Measurements from ENCODE around the gene ELOVL2.
"Not testable (repeated sequence)": the region's sequence is repeated elsewhere in the genome, so short reads cannot be mapped to it uniquely, and the experiment has no call there.

The ELOVL2 gene

GRCh38 chr6:11018225-11018624 lies 25.9 kb downstream of the ELOVL2 start:
- no peak for DNase-seq

DNA sequence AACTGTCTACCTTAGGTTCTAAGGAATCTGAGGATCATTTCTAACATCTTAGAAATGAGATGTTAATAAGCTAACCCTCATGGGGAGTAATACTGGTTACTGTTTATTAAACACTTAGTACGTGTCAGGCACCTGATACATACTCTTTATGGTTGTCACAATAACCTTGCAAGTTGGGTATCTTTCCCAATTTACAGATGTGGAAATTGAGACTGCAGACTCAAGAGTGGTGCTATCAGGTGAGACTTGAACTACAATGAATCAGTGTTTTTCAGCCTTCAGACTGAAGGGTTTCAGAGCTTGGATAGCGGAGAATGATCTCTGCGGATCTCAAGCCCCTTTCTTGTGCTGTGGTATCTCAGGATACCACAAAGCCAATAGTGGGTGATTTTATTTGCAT lies 27.0 kb downstream of the ELOVL2 start:
- no peak for DNase-seq

GRCh38 chr6:11016452-11016851 lies 27.7 kb downstream of the ELOVL2 start:
- no peak for DNase-seq

GRCh38 chr6:11015102-11015501 lies 29.0 kb downstream of the ELOVL2 start:
- DNase-seq, result no peak

GRCh38 chr6:11013721-11014070 lies 30.4 kb downstream of the ELOVL2 start:
- DNase-seq, result no peak

GRCh38 chr6:11012976-11013720 lies 31.0 kb downstream of the ELOVL2 start:
- no peak for DNase-seq

- no peak for DNase-seq
These were observed 31.8 kb downstream of the ELOVL2 start for GRCh38 chr6:11012295-11012754.

GRCh38 chr6:11011787-11012234 lies 32.3 kb downstream of the ELOVL2 start:
- no peak for DNase-seq

DNA sequence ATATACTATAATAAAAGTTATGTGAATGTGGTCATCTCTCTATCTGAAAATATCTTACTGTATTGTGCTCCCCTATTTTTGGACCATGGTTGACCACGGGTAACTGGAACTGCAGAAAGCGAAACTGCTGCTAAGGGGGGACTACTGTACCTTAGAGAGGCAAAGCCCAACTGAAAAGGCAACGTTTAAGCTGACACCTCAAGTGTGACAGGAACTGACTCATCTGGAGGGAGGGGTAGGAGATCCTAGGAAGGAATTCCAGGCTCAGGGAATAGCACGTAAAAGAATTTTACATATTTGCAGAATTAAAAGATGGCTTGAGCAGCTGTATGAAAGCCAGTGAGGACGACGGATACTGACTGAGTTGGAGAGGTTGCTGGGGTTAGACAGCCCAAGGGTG lies 34.8 kb downstream of the ELOVL2 start:
- no peak for DNase-seq

DNA sequence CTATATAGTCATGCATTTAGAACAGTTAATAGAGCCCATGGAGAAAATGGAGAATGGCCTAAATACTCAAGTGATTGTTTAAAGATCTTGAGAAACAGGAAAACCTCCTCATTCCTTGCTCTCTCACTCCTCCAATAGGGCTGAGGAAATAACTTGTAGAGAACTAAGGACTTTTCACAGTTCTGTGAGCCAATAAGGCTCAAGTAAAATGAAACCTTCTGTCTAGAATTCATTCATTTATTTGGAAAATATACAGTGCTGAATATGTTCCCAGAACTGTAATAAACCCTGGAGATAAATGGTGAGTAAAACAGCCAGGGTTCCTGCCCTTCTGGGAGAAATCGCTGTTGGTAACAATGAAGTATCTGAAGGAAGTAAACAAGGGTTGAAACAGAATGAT lies 35.3 kb downstream of the ELOVL2 start:
- no peak for DNase-seq

DNA sequence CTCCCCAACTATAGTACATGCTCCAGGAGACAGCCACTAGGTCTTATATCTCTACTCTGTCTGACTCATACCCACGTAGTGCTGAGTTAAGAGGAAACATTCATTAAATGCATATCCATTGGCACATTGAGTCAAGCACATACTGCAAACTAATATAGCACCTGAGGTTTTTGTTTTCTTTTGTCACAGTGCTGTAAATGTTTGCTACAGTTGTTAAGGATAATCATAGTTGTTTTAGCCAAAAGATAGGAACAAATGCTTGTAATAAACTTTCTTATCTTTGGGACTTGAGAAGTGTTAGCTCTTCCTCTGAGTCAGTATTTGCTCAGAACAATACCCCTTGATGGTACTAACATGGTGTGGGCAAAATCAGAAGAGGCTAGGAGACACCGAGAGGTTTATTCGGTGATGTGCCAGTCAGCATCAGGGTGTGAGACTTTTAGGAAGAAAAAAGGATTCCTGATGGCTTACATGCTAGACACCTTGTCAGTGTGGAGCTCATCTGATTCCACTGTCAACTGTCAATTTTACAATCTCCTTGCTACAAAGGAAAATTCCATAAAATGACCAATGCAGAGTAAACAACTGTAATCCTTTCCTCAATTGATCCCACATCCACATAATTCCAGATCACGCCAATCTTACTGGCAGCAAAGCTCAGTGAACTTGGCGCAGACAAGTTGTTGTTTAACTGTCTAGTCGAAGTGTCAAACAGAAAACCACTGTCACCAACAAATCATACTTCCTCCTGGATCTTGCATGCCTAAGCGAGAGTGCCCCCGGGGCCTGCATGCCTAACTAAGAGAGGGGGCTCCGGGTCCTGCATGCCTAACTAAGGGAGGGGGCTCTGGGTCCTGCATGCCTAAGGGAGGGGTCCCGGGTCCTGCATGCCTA lies 36.1 kb downstream of the ELOVL2 start:
- no peak for DNase-seq

DNA sequence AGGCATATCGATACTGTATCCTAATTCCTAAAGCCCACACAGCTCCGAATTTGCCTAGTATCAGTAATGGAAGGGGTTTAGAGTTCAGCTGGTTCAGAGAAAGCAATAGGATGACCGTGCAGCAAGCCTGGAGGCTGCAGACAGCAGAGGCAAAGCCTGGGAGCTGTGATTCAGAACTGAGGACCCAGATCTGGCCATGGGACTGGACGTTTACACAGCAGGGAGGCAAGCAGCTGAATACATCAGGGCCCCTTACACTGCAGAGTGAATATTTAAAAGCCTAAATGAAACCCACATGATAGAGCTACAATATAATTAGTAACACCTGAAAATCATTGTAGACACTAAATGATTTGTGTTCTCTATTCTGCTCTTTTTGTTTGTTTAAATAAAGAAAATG lies 38.0 kb downstream of the ELOVL2 start:
- DNase-seq, result no peak

GRCh38 chr6:11003297-11003696 lies 40.8 kb downstream of the ELOVL2 start:
- DNase-seq, result not testable (repeated sequence)

DNA sequence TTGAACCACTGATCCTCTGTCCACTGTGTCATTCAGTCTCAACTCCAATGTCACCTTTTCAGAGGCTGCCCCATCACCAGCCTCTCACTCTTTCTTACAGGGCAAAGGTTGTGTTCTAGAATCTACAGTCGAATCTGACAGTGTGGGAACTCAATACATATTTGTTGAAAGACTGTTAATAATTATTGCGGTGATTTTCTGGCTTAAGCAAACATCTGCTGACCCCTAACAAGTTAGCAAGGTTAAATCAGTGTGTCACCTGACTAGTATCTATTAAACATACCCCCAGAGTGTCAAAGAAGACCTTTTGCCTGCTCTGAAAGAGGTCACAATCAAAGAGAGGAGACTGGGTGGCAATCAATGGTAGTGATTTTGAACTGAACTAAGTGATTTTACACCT lies 41.9 kb downstream of the ELOVL2 start:
- no peak for DNase-seq

- DNase-seq, result no peak
These were observed 44.1 kb downstream of the ELOVL2 start for GRCh38 chr6:10999994-11000393.

GRCh38 chr6:10995114-10995707 lies 48.9 kb downstream of the ELOVL2 start:
- no peak for DNase-seq

DNA sequence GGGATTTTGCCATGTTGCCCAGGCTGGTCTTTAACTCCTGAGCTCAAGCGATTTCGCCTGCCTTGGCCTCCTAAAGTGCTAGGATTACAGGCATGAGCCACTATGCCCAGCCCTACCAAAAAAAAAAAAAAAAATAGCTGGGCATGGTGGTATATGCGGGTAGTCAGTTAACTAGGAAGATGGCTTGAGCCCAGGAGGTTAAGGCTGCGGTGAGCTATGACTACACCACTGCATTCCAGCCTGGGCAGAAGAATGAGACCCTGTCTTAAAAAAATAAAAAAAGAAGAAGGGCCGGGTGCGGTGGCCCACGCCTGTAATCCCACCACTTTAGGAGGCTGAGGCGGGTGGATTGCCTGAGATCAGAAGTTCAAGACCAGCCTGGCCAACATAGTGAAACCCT lies 50.2 kb downstream of the ELOVL2 start:
- DNase-seq, result no peak

DNA sequence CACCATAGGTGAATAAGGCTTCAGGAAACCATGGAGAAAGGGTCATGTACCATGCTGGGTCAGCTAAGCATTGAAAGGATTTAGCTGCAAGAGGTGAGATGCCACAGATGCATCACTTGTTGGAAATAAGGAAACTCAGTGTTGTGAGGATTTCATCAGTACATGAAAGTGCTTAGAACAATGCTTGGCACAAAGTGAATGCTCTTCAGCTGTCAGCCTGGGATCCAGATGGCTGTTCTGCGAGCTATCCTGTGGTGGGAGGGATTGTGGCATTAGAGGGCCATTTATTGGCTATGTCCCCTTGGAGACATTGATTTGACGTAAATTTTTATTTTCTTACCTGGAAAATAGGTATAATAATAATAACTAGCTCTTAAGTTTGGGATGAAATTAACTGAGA lies 53.0 kb downstream of the ELOVL2 start:
- DNase-seq, result no peak

DNA sequence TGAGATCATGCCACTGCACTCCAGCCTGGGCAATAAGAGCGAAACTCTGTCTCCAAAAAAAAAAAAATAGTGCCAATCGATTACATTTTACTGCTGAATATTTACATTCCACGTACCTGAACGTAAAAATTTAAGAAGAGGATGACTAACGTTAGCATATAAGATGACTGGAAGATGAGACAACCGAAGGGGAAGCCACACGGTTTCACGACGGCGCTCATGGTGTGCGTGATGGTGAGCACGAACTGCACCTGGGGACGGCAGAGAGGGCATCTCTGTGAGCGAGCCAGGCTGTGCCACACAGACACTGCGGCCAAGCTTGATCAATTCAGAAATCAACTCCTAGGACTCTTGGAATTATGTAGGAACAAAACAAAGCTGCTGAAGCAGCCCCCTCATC lies 54.5 kb downstream of the ELOVL2 start:
- no peak for DNase-seq

DNA sequence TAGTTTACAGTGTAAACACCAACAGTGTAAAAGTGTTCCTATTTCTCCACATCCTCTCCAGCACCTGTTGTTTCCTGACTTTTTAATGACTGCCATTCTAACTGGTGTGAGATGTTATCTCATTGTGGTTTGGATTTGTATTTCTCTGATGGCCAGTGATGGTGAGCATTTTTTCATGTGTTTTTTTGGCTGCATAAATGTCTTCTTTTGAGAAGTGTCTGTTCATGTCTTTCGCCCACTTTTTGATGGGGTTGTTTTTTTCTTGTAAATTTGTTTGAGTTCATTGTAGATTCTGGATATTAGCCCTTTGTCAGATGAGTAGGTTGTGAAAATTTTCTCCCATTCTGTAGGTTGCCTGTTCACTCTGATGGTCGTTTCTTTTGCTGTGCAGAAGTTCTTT lies 59.1 kb downstream of the ELOVL2 start:
- DNase-seq, result not testable (repeated sequence)

- no peak for DNase-seq
These were observed 62.7 kb downstream of the ELOVL2 start for GRCh38 chr6:10981409-10981808.

- no peak for DNase-seq
These were observed 64.5 kb downstream of the ELOVL2 start for GRCh38 chr6:10979603-10980002.

GRCh38 chr6:10977231-10977968 lies 66.7 kb downstream of the ELOVL2 start:
- DNase-seq, result no peak

All from CD4-positive, alpha-beta T cell treated with Interleukin-17A for 4 hours (primary cell).